Measurements from ENCODE around the gene TPP1.
A peak's percentile ranks its signal among the peaks of the same experiment; 100 is the strongest.

Gene TPP1

GRCh38 chr11:6586434-6587359 lies 32.5 kb downstream of the TPP1 start:
- DNase-seq, result peak; percentile 80

DNA sequence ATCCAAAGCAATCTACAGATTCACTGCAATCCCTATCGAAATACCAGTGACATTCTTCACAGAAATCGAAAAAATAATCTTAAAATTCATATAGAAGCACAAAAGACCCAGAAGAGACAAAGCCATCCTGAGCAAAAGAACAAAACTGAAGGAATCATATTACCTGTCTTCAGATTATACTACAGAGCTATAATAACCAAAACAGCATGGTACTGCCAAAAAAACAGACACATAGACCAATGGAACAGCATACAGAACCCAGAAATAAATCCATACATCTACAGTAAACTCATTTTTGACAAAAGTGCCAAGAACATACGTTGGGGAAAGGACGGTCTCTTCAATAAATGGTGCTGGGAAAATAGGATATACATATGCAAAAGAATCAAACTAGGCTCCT lies 34.7 kb downstream of the TPP1 start:
- DNase-seq, result no peak

GRCh38 chr11:6583584-6583983 lies 35.6 kb downstream of the TPP1 start:
- no peak for DNase-seq

GRCh38 chr11:6579681-6580080 lies 39.5 kb downstream of the TPP1 start:
- no peak for DNase-seq

DNA sequence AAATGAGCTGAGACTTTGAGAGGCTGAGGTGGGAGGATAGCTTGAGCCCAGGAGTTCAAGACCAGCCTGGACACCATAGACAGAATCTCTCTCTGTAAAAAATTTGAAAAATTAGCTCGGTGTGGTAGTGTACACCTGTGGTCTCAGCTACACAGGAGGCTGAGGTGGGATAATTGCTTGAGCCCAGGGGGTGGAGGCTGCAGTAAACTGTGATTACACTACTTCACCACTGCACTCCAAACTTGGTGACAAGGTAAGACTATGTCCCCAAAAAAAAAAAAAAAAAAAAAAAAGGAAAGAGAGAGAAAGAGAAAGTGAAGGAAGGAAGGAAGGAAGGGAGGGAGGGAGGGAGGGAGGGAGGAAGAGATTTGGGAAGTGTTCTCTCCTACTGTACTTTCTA lies 41.1 kb downstream of the TPP1 start:
- no peak for DNase-seq

- DNase-seq, result no peak
Measured at GRCh38 chr11:6576471-6577373, 42.5 kb downstream of the TPP1 start.

DNA sequence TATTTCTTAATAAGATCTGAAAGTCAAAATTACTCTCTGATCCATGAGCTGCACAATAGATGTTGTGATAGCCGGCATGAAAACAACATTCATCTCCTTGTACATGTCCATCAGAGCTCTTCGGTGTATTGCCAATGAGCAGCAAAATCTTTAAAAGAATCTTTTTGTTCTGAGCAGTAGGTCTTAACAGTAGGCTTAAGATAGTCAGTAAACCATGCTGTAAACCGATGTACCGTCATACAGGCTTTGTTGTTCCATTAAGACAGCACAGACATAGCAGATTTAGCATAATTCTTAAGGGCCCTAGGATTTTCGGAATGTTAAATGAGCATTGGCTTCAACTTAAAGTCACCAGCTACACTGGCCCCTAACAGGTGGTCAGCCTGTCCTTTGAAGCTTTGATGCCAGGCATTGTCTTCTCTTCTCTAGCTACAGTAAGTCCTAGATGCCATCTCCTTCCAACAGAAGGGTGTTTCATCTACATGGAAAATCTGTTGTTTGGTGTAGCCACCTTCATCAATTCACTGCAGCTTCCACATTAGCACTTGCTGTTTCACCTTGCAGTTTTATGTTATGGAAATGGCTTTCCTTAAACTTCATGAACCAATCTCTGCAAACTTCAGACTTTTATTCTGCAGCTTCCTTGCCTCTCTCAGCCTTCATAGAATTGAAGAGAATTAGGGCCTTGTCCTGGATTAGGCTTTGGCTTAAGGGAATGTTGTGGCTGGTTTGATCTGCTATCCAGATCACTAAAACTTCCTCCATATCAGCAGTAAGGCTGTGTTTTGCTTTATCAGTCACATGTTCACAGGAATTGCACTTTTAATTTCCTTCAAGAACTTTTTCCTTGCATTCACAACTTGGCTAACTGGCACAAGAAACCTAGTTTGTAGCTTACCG lies 44.2 kb downstream of the TPP1 start:
- no peak for DNase-seq

GRCh38 chr11:6572215-6572614 lies 47.0 kb downstream of the TPP1 start:
- DNase-seq, result no peak

- DNase-seq, result no peak
Measured at GRCh38 chr11:6571434-6572008, 47.7 kb downstream of the TPP1 start.

- DNase-seq, result no peak
Measured at GRCh38 chr11:6570691-6571427, 48.4 kb downstream of the TPP1 start.

DNA sequence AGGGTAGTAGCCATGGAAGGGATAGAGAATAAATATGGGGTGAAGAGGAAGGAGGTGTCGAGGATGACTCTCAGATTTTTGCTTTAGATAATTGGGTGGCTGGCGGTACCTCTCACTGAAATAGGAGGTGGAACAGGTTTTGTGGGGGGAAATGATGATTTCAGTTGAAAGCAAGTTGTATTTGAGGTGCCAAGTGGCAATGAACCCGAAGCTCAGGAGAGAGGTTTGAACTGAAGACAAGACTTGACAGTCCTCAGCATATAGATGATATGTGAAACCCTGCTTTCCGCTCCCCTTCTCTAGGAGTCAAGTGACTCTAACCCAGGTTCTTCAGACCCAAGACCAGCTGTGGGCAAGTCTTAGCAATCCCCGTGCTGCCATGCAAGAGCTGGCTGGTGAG lies 49.5 kb downstream of the TPP1 start:
- DNase-seq, result no peak

- DNase-seq, result peak; percentile 35
Measured at GRCh38 chr11:6568191-6568918, 50.9 kb downstream of the TPP1 start.

GRCh38 chr11:6567371-6567745 lies 51.9 kb downstream of the TPP1 start:
- DNase-seq, result no peak

DNA sequence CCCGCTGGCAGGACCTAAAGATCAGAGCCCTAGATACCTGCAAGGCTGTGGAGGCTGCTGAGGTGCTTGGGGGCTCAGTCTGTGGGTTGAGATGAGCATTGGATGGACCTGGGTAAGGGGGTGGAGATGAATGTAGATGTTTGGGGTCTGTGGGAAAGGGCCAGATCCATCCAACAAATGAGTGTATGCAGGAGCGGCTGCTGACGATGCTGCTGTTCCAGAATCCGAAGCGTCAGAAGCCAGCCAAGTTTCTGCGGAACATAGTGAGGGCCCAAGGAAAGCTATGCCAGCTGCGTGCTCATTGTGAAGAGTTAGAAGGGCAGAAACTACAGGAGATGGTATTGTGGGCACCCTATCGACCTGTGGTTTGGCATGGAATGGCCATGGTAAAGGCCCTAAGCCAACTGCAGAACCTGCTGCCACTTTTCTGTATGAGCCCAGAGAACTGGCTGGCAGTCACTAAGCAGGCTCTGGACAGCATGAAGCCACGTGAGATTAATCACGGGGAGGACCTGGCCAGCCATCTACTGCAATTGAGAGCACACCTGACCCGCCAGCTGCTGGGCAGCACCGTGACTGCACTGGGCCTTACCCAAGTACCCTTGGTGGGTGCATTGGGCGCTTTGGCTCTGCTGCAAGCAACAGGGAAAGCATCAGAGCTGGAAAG lies 52.4 kb downstream of the TPP1 start:
- no peak for DNase-seq

GRCh38 chr11:6565988-6566703 lies 53.1 kb downstream of the TPP1 start:
- no peak for DNase-seq

- no peak for DNase-seq
Measured at GRCh38 chr11:6565325-6565724, 53.9 kb downstream of the TPP1 start.

- no peak for DNase-seq
Measured at GRCh38 chr11:6563667-6564066, 55.6 kb downstream of the TPP1 start.

DNA sequence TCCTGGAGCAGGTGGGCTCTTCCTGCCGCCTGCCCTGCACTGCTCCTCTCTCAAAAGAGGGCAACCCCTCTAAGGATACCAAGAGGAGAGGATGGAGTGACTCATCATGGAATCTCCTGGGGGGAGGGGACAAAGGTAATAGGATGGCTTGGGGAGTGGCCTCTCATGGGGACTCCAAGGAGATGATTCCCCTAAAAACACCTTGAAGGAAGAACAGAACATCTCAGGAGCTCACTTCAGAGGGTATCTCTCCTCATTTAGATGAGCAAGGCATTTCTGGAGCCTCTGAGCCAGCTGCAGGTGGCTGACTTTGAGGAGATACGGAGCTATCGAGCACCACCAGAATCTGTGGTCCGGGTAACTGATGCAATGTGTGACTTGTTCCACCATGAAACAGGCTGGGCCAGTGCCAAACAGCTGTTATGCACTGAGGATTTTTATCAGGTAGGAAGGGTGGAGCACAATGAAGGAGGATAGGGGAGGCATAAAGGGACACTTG lies 56.1 kb downstream of the TPP1 start:
- DNase-seq, result no peak
